CD4-positive, alpha-beta memory T cell (primary cell): Measurements from ENCODE around the gene ALG12. TPM values are rescaled to one million over a fixed set of nuclear protein-coding genes. Genes with fewer than 3 reads are reported as not detected.

Source experiments
- CTCF ChIA-PET: fragments of 350-600 bp; sonication (Branson Sonifier 250); formaldehyde crosslinking; loops from one replicate; lab custom pipeline; 2021; ENCODE audit warnings: inconsistent platforms; ENCODE audit not compliant: partially characterized antibody; lab: Charles Lee
- POLR2A ChIA-PET: fragments of 350-600 bp; sonication (Branson Sonifier 250); formaldehyde crosslinking; loops from one replicate; lab custom pipeline; 2021; ENCODE audit not compliant: partially characterized antibody; lab: Charles Lee
- DNase-seq, 5 donors: peaks; one replicate each; pipeline versions ENCODE4 v3.0.0 to v3.0.0-alpha.2; 2020 to 2022; ENCODE audit warnings: mixed read lengths in 1 of 5
- H3K27ac ChIP-seq: one replicate; pipeline ENCODE4 v1.7.0; 2013; ENCODE audit warnings: low read depth, low read length
- H3K27me3 ChIP-seq: 2 replicates; pipeline ENCODE4 v1.7.0; 2013; ENCODE audit warnings: mild to moderate bottlenecking, low read length, moderate library complexity; ENCODE audit not compliant: insufficient read depth
- H3K36me3 ChIP-seq: 2 replicates; pipeline ENCODE4 v1.7.0; 2013; ENCODE audit warnings: mild to moderate bottlenecking, low read length, moderate library complexity; ENCODE audit not compliant: insufficient read depth
- H3K4me1 ChIP-seq: 2 replicates; pipeline ENCODE4 v1.7.0; 2013; ENCODE audit warnings: mild to moderate bottlenecking, low read length, moderate library complexity; ENCODE audit not compliant: insufficient read depth
- H3K4me3 ChIP-seq, 2 donors: one replicate each; pipeline ENCODE4 v1.7.0; 2013; ENCODE audit warnings: low read length in 2 of 2, mild to moderate bottlenecking in 1 of 2
- H3K9me3 ChIP-seq, 2 donors: one replicate each; pipeline ENCODE4 v1.7.0; 2013; ENCODE audit warnings: low read length in 2 of 2, control low read depth in 1 of 2; ENCODE audit not compliant: control insufficient read depth in 1 of 2
- H3K27ac Mint-ChIP-seq, 7 donors: one replicate each; pipeline ENCODE4 v1.8.0; 2020 to 2021; ENCODE audit warnings: mixed read lengths in 7 of 7, mild to moderate bottlenecking in 6 of 7, inconsistent platforms in 3 of 7, moderate library complexity in 3 of 7
- H3K27me3 Mint-ChIP-seq, 2 donors: one replicate each; pipeline ENCODE4 v1.8.0; 2020 to 2021; ENCODE audit warnings: mixed read lengths in 2 of 2
- H3K36me3 Mint-ChIP-seq, 2 donors: one replicate each; pipeline ENCODE4 v1.8.0; 2020 to 2021; ENCODE audit warnings: mixed read lengths in 2 of 2, inconsistent platforms in 1 of 2, mild to moderate bottlenecking in 1 of 2
- H3K4me1 Mint-ChIP-seq, 4 donors: one replicate each; pipeline ENCODE4 v1.8.0; 2020 to 2021; ENCODE audit warnings: mixed read lengths in 4 of 4, mild to moderate bottlenecking in 1 of 4
- H3K4me3 Mint-ChIP-seq, 8 donors: one replicate each; pipeline ENCODE4 v1.8.0; 2020 to 2021; ENCODE audit warnings: mixed read lengths in 8 of 8, mild to moderate bottlenecking in 7 of 8, moderate library complexity in 6 of 8, inconsistent platforms in 3 of 8
- H3K9me3 Mint-ChIP-seq, 8 donors: one replicate each; pipeline ENCODE4 v1.8.0; 2020 to 2021; ENCODE audit warnings: mixed read lengths in 8 of 8, mild to moderate bottlenecking in 5 of 8, inconsistent platforms in 3 of 8, moderate library complexity in 1 of 8
- intact Hi-C: fragments of 100-400 bp; cut with micrococcal nuclease; formaldehyde crosslinking; loops from one replicate; pipeline ENCODE4 v1.15.1; 2023
- polyA plus RNA-seq, 2 donors: library from polyadenylated mRNA; unstranded; fragments of 300-500 nt; fragmentation: Illumina TruSeq; gene quantifications; one replicate each; pipeline ENCODE4 v1.2.3, GENCODE V29; 2021
- total RNA-seq, 2 experiments: library from RNA; stranded (reverse); gene quantifications; one replicate each; pipeline ENCODE4 v1.2.3, GENCODE V29; 2021

ALG12 gene
- total and polyA plus RNA-seq, 4 experiments from 2014 or later = 16.9 to 27.2 (median 19.3) TPM

DNA sequence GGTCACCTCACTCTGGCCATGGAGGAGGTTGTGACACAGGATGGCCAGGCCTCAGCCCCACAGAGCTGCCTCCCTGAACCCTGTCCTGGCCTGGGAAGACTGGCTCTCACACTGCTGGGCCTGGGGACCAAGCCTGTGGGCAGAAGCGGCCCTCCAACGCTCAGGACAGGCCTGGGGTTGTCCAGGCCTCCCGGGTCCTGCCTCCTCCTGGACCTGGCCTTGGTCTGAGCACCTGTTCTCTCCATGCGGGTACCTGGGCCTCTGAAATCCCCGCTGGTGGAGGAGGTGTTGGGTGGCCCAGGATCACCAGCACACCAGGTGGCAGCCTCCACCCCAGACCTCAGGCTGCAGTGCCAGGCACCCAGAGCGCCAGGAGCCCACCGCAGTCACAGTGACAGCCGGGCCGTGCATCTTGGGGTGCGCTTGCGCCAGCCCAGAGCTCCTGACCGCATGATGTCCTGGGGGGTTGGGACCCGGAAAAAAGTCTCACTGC lies 26.2 kb upstream of the ALG12 start:
- POLR2A ChIA-PET = interaction anchor here (1.0 to 1.5 kb wide), 3 partner anchors 8 to 22 kb away, joined by 3 to 4 read pairs (median 3); no protein-coding TSS in a partner anchor

DNA sequence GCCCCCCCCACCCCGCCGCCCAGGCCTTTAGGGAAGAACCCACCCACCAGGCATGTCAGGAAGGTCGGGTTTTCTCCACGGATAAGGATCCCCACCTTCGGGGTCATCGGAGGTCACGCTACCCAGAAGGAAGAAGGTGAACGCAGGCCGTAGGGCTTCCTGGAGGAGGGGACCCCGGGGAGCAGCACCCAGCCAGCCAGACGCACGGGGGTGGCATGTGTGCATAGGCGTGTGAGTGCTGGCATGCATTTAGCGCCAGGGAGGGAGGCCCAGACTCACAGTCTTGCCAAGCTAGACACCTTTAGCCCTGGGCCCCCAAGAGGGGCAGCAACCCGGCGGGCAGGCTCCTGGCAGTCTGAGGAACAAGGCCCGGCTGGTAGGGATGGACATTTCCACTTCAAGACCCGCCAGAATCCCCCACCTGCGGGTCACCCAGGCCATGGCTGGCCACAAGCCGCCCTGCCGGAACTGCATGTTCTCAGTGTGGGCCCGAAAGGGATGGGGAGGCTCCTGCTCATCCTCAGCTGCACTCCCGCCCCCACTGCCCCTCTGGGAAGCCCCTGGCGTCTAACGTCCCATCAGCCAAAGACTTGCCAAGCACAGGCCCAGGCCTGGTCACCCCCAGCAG lies 25.6 kb upstream of the ALG12 start:
- Mint-ChIP-seq H3K27ac (peak overlapping the region in 2 of 7 donors; percentile 37 to 70), H3K36me3 (no peaks in the 10 kb centered on the region), H3K4me3 (no peak overlapping the region), H3K4me1 (peaks cover 8 to 26% (median 11%) of the 10 kb centered on the region in 4 donors), H3K9me3 (peaks cover 0 to 4% (median 0%) of the 10 kb centered on the region in 8 donors), H3K27me3 (no peaks in the 10 kb centered on the region)
- no peaks in the 10 kb centered on the region for H3K27me3 ChIP-seq
- H3K9me3 ChIP-seq = no peaks in the 10 kb centered on the region
- H3K4me3 ChIP-seq = no peak overlapping the region
- no peaks in the 10 kb centered on the region for H3K36me3 ChIP-seq
- peaks cover 18% of the 10 kb centered on the region for H3K4me1 ChIP-seq
- ChIA-PET CTCF (no interaction called here), POLR2A (interaction anchor here (1.0 to 1.5 kb wide), 3 partner anchors 8 to 23 kb away, joined by 3 to 4 read pairs (median 3); no protein-coding TSS in a partner anchor)
- intact Hi-C loops = no loop called here
- H3K27ac ChIP-seq = peak overlapping the region; percentile 83
- no peak for DNase-seq

More for the DNA sequence above, 26.2 kb upstream of the ALG12 start:
- H3K4me1 ChIP-seq = peaks cover 18% of the 10 kb centered on the region
- CTCF ChIA-PET = no interaction called here
- intact Hi-C loops = no loop called here
- H3K27ac Mint-ChIP-seq = peak overlapping the region in 5 of 7 donors; percentile 32 to 98 (median 95)
- no peak overlapping the region for H3K4me3 Mint-ChIP-seq
- peaks cover 0 to 4% (median 0%) of the 10 kb centered on the region in 8 donors for H3K9me3 Mint-ChIP-seq
- no peak overlapping the region for H3K4me3 ChIP-seq
- H3K27me3 Mint-ChIP-seq = no peaks in the 10 kb centered on the region
- H3K4me1 Mint-ChIP-seq = peaks cover 8 to 26% (median 11%) of the 10 kb centered on the region in 4 donors
- no peaks in the 10 kb centered on the region for H3K36me3 Mint-ChIP-seq
- no peaks in the 10 kb centered on the region for H3K27me3 ChIP-seq
- H3K9me3 ChIP-seq = no peaks in the 10 kb centered on the region
- peak overlapping the region; percentile 83 for H3K27ac ChIP-seq
- H3K36me3 ChIP-seq = no peaks in the 10 kb centered on the region
- DNase-seq = no peak

GRCh38 chr22:49943405-49943765 lies 25.1 kb upstream of the ALG12 start:
- Mint-ChIP-seq H3K9me3 (peaks cover 0 to 4% (median 0%) of the 10 kb centered on the region in 8 donors), H3K36me3 (no peaks in the 10 kb centered on the region), H3K27ac (peak overlapping the region in 2 of 7 donors; percentile 37 to 70), H3K27me3 (no peaks in the 10 kb centered on the region), H3K4me1 (peaks cover 8 to 29% (median 11%) of the 10 kb centered on the region in 4 donors), H3K4me3 (no peak overlapping the region)
- H3K4me3 ChIP-seq = no peak overlapping the region
- H3K36me3 ChIP-seq = no peaks in the 10 kb centered on the region
- H3K9me3 ChIP-seq = no peaks in the 10 kb centered on the region
- POLR2A ChIA-PET = interaction anchor here (1.1 kb wide), 1 partner anchor 16 kb away, joined by 3 read pairs; no protein-coding TSS in a partner anchor
- peak overlapping the region; percentile 83 for H3K27ac ChIP-seq
- CTCF ChIA-PET = no interaction called here
- H3K27me3 ChIP-seq = no peaks in the 10 kb centered on the region
- peaks cover 18% of the 10 kb centered on the region for H3K4me1 ChIP-seq
- no peak for DNase-seq
- intact Hi-C loops = no loop called here

DNA sequence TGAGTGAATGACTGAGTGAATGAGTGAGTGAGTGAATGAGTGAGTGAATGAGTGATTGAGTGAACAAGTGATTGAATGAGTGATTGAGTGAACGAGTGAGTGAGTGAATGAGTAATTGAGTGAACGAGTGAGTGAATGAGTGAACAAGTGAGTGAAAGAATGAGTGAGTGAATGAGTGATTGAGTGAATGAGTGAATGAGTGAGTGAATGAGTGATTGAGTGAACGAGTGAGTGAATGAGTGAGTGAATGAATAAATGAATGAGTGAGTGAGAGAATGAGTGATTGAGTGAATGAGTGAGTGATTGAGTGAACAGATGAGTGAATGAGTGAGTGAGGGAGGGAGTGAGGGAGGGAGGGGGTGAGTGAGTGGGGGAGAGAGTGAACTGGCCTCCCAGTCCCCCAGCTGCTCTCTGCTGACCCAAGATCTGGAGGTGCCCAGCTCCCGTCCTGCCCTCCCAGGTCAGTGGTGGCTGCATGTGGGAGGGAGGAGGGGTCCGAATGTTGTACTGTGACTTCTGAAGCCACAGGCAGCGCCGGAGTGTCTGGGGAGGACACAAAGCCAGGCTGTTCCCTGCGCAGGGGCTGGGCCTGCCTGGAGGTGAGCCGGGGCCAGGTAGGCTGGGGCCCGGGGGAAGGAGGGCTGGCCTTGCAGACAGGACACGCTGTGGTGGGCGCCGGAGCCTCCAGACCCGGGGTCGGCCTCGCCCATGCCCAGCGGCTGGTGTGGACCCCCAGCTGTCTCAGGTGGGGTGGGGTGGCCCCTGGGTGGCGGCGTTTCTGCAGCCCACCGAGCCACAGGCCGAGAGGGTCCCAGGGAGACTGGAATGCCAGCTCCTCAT lies 24.5 kb upstream of the ALG12 start:
- Mint-ChIP-seq H3K4me3 (no peak overlapping the region), H3K9me3 (peaks cover 0 to 4% (median 0%) of the 10 kb centered on the region in 8 donors), H3K4me1 (peaks cover 9 to 33% (median 12%) of the 10 kb centered on the region in 4 donors), H3K27ac (no peak overlapping the region), H3K27me3 (no peaks in the 10 kb centered on the region), H3K36me3 (no peaks in the 10 kb centered on the region)
- Histone ChIP-seq H3K27me3 (no peaks in the 10 kb centered on the region), H3K27ac (no peak overlapping the region), H3K36me3 (no peaks in the 10 kb centered on the region), H3K4me1 (peaks cover 18% of the 10 kb centered on the region), H3K4me3 (no peak overlapping the region), H3K9me3 (no peaks in the 10 kb centered on the region)
- ChIA-PET POLR2A (interaction anchor here (1.1 kb wide), 1 partner anchor 17 kb away, joined by 3 read pairs; no protein-coding TSS in a partner anchor), CTCF (no interaction called here)
- no peak for DNase-seq
- intact Hi-C loops = no loop called here

GRCh38 chr22:49941507-49942316 lies 23.5 kb upstream of the ALG12 start:
- H3K36me3 ChIP-seq = no peaks in the 10 kb centered on the region
- POLR2A ChIA-PET = interaction anchor here (0.7 kb wide), 1 partner anchor 19 kb away, joined by 3 read pairs; the partner anchor contains the start of gene PIM3
- H3K4me1 Mint-ChIP-seq = peaks cover 10 to 41% (median 13%) of the 10 kb centered on the region in 4 donors
- DNase-seq = no peak
- no peaks in the 10 kb centered on the region for H3K27me3 Mint-ChIP-seq
- H3K27ac ChIP-seq = no peak overlapping the region
- H3K9me3 ChIP-seq = no peaks in the 10 kb centered on the region
- no peak overlapping the region for H3K4me3 ChIP-seq
- no peak overlapping the region for H3K4me3 Mint-ChIP-seq
- H3K27me3 ChIP-seq = no peaks in the 10 kb centered on the region
- peak overlapping the region in 1 of 7 donors; percentile 35 for H3K27ac Mint-ChIP-seq
- CTCF ChIA-PET = no interaction called here
- intact Hi-C loops = no loop called here
- H3K4me1 ChIP-seq = peaks cover 26% of the 10 kb centered on the region
- H3K36me3 Mint-ChIP-seq = no peaks in the 10 kb centered on the region
- peaks cover 0 to 4% (median 0%) of the 10 kb centered on the region in 8 donors for H3K9me3 Mint-ChIP-seq

DNA sequence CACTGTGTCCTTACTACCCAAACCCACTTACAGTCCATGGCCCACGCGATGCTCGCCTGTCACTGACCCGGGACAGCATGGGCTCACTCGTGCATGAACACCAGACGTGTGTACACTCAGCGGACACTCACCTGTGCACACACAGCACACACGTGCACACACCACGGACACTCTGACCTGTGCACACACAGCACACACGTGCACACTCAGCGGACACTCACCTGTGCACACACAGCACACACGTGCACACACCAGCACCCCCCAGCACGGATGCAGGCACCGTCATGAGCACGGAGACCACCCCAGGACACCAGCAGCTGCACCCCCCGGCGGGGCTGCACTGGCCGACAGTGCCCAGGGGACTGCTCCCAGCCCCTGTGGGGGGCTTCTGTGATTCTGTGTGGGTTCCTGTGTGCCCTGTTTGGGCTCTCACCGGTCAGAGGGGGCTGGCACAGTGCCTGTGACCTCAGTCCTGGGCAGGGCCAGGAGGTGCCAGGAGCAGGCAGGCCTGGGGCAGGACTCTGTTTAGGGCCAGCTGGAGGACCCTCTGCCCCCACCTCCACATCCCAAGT lies 20.4 kb upstream of the ALG12 start:
- intact Hi-C loops = loop anchor here (10.0 kb wide), 1 partner anchor 246 kb away; the partner anchor contains the start of gene TRABD

More for the DNA sequence above, 20.4 kb upstream of the ALG12 start:
- Mint-ChIP-seq H3K9me3 (peaks cover 0 to 3% (median 0%) of the 10 kb centered on the region in 8 donors), H3K4me3 (no peak overlapping the region), H3K36me3 (no peaks in the 10 kb centered on the region), H3K27ac (peak overlapping the region in 5 of 7 donors; percentile 42 to 84 (median 70)), H3K4me1 (peaks cover 1 to 28% (median 6%) of the 10 kb centered on the region in 4 donors), H3K27me3 (no peaks in the 10 kb centered on the region)
- H3K4me1 ChIP-seq = peaks cover 31% of the 10 kb centered on the region
- ChIA-PET POLR2A (interaction anchor here (0.7 kb wide), 1 partner anchor 22 kb away, joined by 3 read pairs; the partner anchor contains the start of gene PIM3), CTCF (no interaction called here)
- no peaks in the 10 kb centered on the region for H3K9me3 ChIP-seq
- no peak overlapping the region for H3K27ac ChIP-seq
- DNase-seq = no peak
- H3K27me3 ChIP-seq = no peaks in the 10 kb centered on the region
- no peak overlapping the region for H3K4me3 ChIP-seq
- H3K36me3 ChIP-seq = no peaks in the 10 kb centered on the region
